ENCODE measurements around the gene RFWD3.
A peak's percentile ranks its signal among the peaks of the same experiment; 100 is the strongest.

RFWD3 gene, protein sequence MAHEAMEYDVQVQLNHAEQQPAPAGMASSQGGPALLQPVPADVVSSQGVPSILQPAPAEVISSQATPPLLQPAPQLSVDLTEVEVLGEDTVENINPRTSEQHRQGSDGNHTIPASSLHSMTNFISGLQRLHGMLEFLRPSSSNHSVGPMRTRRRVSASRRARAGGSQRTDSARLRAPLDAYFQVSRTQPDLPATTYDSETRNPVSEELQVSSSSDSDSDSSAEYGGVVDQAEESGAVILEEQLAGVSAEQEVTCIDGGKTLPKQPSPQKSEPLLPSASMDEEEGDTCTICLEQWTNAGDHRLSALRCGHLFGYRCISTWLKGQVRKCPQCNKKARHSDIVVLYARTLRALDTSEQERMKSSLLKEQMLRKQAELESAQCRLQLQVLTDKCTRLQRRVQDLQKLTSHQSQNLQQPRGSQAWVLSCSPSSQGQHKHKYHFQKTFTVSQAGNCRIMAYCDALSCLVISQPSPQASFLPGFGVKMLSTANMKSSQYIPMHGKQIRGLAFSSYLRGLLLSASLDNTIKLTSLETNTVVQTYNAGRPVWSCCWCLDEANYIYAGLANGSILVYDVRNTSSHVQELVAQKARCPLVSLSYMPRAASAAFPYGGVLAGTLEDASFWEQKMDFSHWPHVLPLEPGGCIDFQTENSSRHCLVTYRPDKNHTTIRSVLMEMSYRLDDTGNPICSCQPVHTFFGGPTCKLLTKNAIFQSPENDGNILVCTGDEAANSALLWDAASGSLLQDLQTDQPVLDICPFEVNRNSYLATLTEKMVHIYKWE

DNA sequence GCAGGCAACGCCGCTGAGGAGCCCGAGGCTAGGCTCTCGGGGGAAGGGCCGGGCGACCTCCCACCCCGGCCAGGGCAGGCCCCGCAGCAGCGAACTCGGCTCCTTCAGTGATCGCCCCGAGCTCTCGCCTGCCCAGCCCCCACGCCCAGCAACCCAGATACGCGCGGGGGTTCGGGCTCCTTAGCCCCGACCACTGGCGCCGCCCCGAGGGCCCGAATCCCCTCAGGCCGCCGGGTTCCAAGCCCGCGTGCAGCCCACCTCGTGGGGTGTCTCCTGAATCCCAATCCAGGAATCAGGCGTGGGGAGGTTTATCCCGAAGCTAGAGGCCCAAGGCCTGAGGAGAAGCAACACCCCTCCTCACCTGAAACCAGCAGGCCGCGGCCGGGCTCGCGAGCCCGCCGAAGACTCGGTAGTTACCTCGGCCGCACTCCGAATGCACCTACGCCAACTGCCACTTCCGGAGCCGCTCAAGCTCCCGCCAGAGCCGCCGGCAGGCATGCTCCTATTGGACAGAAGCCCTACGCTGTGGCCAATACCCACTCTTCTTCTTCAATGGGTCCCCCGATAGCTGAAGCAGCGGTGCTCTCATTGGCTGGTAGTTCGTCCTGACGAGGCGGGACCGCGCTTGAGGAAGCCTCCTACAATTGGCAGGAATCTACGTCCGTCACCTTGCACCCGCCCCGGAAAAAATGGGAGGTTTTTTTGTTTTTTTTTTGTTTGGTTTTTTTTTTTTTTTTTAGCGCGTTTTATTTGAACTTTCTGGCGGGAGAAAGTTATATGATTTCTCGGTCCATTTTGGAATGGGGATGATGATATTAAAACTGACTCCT lies at the start of gene RFWD3:
Gene RFWD3 (minus strand): TSS at position 453 of the 830 bp plus-strand sequence. CDS start 5,428 bp downstream, outside the sequence.
- H3K4me3 ChIP-seq (replicated peaks; ENCODE audit: low read depth, low read length), result peak within 1 kb of the TSS; percentile 92
- peak; percentile 99 for DNase-seq (ENCODE audit: low read depth)
- TF ChIP-seq, protein P1, sequence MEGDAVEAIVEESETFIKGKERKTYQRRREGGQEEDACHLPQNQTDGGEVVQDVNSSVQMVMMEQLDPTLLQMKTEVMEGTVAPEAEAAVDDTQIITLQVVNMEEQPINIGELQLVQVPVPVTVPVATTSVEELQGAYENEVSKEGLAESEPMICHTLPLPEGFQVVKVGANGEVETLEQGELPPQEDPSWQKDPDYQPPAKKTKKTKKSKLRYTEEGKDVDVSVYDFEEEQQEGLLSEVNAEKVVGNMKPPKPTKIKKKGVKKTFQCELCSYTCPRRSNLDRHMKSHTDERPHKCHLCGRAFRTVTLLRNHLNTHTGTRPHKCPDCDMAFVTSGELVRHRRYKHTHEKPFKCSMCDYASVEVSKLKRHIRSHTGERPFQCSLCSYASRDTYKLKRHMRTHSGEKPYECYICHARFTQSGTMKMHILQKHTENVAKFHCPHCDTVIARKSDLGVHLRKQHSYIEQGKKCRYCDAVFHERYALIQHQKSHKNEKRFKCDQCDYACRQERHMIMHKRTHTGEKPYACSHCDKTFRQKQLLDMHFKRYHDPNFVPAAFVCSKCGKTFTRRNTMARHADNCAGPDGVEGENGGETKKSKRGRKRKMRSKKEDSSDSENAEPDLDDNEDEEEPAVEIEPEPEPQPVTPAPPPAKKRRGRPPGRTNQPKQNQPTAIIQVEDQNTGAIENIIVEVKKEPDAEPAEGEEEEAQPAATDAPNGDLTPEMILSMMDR (IDR thresholded peaks at IDR 0.05; ENCODE audit: low read length, missing control alignments), result no peak

DNA sequence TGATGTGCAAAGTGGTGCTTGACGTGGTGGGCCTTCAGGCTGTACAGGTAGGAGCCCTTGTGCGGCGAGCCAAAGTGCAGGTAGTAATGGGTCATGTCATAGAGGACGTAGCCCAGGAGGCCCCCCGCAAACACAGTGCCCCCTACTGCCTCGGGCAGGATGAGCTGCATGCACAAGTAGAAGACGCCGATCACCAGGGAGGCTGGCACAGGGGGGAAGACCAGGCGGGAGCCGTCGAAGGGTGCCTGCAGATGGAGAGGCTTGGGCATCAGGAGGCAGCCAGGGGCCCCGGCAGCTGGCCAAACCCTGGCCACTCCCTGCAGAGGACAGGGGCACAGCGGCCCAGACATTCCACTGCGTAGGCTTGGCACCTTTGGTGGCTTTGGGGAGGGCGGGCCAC lies 49.7 kb upstream of the RFWD3 start:
- no peak for DNase-seq (ENCODE audit: low read depth)
- TF ChIP-seq, protein P1 (IDR thresholded peaks at IDR 0.05; ENCODE audit: low read length, missing control alignments), result no peak
- H3K4me3 ChIP-seq (replicated peaks; ENCODE audit: low read depth, low read length), result no peak overlapping the region

DNA sequence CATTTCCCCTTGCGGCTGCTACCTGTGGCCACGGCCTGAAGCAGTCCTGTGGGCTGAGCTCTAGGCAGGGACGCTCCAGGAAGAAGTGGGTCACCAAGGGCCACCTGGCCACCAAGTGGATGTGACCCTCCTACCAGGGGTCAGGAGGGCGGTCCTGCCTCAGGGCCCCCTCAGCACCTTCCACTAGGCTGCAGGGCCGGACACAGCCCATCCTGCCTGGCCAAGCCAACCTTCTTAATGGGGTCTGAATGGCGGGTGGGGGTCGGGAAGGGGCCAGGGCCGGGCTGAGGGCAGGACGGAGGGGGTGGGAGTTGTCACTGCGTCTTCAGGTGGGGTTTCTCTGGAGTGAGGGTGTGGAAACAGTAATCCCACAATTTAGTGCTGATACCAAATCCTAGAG lies 47.2 kb upstream of the RFWD3 start:
- no peak for DNase-seq (ENCODE audit: low read depth)
- TF ChIP-seq, protein P1 (IDR thresholded peaks at IDR 0.05; ENCODE audit: low read length, missing control alignments), result no peak
- no peak overlapping the region for H3K4me3 ChIP-seq (replicated peaks; ENCODE audit: low read depth, low read length)

DNA sequence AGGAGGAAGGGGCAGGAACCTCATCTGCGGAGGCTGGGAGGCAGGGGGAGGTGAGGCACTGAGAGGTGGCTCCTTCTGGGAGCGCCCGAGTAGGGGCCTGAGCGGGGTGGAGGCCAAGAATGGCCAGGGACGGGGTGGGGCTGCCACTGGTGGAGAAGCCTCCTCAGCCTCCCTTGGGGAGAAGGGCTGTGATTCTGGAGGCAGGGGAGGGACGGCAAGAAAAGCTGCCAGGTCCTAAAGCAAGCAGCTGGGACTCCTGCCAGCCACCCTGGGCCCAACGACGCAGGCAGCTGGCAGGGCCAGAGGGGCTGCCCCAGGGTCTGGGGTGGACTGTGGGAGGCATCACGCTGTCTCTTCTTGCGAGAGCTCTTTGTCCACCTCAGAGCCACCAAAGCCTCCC lies 46.6 kb upstream of the RFWD3 start:
- no peak for DNase-seq (ENCODE audit: low read depth)
- TF ChIP-seq, protein P1 (IDR thresholded peaks at IDR 0.05; ENCODE audit: low read length, missing control alignments), result no peak
- no peak overlapping the region for H3K4me3 ChIP-seq (replicated peaks; ENCODE audit: low read depth, low read length)

DNA sequence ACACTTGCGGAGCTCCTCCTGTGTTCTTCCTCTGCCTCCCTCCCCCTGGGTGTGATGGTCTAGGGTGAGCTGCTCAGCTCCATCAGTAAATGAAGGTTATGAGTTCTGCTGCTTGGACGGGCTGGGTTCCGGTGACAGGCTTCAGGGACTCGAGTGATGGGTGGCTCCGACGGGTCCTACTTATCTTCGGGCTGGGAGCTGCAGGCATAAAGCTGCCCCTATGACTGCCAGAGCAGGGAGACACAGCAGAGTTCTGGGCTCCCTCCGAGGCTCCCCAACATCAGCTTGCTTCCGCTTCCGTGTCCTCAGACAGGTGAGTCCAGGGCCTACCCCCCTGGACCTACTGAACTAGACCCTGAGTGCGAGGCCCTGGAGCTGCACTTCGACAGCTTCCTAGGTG lies 45.3 kb upstream of the RFWD3 start:
- TF ChIP-seq, protein P1 (IDR thresholded peaks at IDR 0.05; ENCODE audit: low read length, missing control alignments), result no peak
- no peak for DNase-seq (ENCODE audit: low read depth)
- H3K4me3 ChIP-seq (replicated peaks; ENCODE audit: low read depth, low read length), result no peak overlapping the region

DNA sequence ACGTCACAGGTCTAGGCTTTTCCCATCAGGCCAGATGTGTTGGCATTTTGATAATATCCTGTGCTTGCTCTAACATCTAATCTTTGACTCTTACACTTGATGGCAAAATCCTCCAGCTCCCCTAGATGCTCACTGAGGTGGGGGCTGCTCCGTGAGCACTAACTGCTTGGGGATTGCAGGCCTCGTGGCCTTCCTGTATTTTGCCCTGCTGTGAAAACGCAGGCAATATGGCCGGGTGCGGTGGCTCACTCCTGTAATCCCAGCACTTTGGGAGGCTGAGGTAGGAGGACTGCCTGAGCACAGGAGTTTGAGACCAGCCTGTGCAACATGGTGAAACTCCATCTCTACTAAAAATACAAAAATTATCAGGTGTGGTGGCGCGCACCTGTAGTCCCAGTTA lies 43.7 kb upstream of the RFWD3 start:
- H3K4me3 ChIP-seq (replicated peaks; ENCODE audit: low read depth, low read length), result no peak overlapping the region
- DNase-seq (ENCODE audit: low read depth), result no peak
- TF ChIP-seq, protein P1 (IDR thresholded peaks at IDR 0.05; ENCODE audit: low read length, missing control alignments), result no peak
